ENCODE data around the gene FLYWCH2. TPM values are rescaled to one million over a fixed set of nuclear protein-coding genes. Genes with fewer than 3 reads are reported as not detected.

FLYWCH2 gene
- total RNA-seq, 1 donor from 2014 or later: 30.5 TPM

DNA sequence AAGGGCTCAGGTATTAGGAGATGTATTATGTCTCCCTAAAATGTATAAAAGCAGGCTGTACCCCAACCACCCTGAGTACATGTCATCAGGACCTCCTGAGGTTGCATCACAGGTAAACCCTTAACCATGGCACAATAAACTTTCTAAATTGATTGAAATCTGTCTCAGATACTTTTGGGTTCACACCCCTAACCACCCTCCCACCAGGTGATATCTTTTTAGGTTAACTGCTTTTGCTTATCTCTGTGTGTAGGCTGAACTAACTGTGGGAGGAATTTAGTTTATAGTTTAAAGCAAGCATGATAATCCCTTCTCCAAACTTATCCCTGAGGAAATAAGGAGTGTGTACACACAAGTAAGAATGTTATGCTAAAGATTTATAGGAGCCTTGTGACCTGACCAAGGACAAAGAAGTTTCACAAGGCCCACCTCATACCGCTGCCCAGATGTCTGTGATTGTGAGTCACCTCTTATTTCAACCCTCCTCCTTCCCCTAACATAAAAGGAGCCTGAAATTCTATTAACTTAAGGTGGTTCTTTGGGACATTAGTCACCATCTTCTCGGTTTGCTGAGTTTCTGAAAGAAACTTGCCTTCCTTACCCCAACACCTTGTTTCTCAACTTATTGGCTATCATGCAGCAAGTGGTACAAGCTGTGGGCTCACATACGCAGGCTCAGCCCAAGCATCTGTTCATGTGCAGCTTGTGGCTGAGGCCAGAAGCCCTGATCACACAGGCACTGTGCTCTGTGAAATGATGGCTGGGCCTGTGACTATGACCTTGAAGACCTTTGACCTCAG, 36.3 kb upstream of the FLYWCH2 start:
- TF ChIP-seq, protein P1, sequence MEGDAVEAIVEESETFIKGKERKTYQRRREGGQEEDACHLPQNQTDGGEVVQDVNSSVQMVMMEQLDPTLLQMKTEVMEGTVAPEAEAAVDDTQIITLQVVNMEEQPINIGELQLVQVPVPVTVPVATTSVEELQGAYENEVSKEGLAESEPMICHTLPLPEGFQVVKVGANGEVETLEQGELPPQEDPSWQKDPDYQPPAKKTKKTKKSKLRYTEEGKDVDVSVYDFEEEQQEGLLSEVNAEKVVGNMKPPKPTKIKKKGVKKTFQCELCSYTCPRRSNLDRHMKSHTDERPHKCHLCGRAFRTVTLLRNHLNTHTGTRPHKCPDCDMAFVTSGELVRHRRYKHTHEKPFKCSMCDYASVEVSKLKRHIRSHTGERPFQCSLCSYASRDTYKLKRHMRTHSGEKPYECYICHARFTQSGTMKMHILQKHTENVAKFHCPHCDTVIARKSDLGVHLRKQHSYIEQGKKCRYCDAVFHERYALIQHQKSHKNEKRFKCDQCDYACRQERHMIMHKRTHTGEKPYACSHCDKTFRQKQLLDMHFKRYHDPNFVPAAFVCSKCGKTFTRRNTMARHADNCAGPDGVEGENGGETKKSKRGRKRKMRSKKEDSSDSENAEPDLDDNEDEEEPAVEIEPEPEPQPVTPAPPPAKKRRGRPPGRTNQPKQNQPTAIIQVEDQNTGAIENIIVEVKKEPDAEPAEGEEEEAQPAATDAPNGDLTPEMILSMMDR (IDR thresholded peaks at IDR 0.05; ENCODE audit: partially characterized antibody, unreplicated experiment): no peak
- H3K27ac Mint-ChIP-seq (ENCODE audit: unreplicated experiment): no peak overlapping the region
- no peak for DNase-seq
- H3K4me3 Mint-ChIP-seq (ENCODE audit: unreplicated experiment): no peak overlapping the region
- no peaks in the 10 kb centered on the region for H3K36me3 Mint-ChIP-seq (ENCODE audit: unreplicated experiment)
- H3K4me1 Mint-ChIP-seq (ENCODE audit: low read depth, unreplicated experiment): no peaks in the 10 kb centered on the region
- peaks cover 3% of the 10 kb centered on the region for H3K9me3 Mint-ChIP-seq (ENCODE audit: unreplicated experiment)
- peaks cover 2% of the 10 kb centered on the region for H3K27me3 Mint-ChIP-seq (ENCODE audit: unreplicated experiment)

DNA sequence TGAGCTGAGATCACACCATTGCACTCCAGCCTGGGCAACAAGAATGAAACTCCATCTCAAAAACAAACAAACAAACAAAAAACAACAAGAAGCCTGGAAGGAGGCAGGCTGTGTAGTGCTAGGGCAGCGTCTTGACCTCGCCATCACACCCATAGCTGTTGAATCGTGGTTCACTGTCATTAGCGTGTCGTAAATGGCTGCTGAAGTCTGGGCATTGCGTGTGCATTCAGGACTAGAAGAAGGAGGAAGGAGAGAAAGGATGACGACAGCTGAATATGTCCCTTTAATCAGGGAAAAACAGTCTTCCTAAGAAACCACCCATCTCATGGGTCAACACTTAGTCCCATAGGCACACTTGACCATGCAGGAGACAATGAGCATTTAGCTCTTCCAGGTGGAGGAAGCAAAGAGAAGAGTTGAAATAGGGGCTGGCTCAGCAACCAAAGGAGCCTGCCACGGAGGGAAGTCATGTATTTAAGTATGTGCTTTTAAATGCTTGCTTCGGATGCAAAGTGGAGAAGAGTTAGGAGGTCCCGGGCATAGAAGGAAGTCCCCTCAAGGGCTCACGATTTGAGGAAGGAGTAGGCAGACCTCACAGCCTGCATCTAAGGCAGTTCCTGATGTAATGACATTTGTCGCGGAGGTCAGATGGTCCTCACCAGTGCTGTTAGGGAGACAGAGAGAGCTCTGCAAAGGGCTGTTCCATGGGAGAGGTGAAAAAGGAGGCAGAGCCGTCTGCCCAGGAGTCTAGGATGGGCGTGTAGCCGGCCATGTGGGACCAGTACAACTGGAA, 33.9 kb upstream of the FLYWCH2 start:
- peaks cover 3% of the 10 kb centered on the region for H3K9me3 Mint-ChIP-seq (ENCODE audit: unreplicated experiment)
- H3K4me1 Mint-ChIP-seq (ENCODE audit: low read depth, unreplicated experiment): no peaks in the 10 kb centered on the region
- H3K27me3 Mint-ChIP-seq (ENCODE audit: unreplicated experiment): peaks cover 2% of the 10 kb centered on the region
- TF ChIP-seq, protein P1 (IDR thresholded peaks at IDR 0.05; ENCODE audit: partially characterized antibody, unreplicated experiment): no peak
- peaks cover 1% of the 10 kb centered on the region for H3K36me3 Mint-ChIP-seq (ENCODE audit: unreplicated experiment)
- H3K27ac Mint-ChIP-seq (ENCODE audit: unreplicated experiment): no peak overlapping the region
- no peak overlapping the region for H3K4me3 Mint-ChIP-seq (ENCODE audit: unreplicated experiment)
- DNase-seq: no peak

DNA sequence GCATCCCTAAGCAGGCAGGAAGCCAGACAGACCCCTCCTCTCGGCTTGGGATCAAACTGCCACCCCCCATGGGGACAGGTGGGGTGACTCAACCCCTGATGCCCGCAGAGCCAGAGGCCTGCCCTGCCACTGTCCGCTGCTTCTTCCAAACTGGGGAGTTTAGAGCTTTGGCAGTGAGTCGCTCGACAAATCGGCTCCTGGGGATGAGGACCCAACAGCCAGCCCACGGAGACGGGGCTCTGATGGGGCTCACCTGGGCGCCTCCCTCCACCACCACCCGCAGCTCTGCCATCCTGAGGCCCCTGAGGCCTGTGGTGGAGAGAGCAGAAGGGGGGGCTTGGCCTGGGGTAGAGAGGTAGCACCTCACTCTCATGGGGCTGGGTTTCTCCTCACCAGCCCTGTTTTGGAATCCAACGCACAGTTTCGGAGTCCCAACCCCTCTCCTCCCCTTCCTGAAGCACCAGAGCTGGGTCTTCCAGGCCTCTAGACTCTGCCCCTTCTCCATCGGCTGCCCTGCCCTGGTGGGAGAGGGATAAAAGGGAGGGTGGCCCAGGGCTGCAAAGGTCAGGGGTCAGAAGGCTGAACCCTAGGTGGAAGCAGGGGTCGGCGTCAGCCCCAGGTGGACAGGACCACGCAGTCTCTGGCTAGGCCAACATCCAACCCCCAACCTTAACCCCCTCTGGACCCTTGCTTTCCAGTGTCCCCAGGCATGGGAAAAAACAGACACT, 30.8 kb upstream of the FLYWCH2 start:
- no peak overlapping the region for H3K27ac Mint-ChIP-seq (ENCODE audit: unreplicated experiment)
- H3K4me3 Mint-ChIP-seq (ENCODE audit: unreplicated experiment): no peak overlapping the region
- peaks cover 7% of the 10 kb centered on the region for H3K36me3 Mint-ChIP-seq (ENCODE audit: unreplicated experiment)
- peaks cover 5% of the 10 kb centered on the region for H3K9me3 Mint-ChIP-seq (ENCODE audit: unreplicated experiment)
- H3K4me1 Mint-ChIP-seq (ENCODE audit: low read depth, unreplicated experiment): no peaks in the 10 kb centered on the region
- H3K27me3 Mint-ChIP-seq (ENCODE audit: unreplicated experiment): peaks cover 4% of the 10 kb centered on the region
- no peak for DNase-seq
- TF ChIP-seq, protein P1 (IDR thresholded peaks at IDR 0.05; ENCODE audit: partially characterized antibody, unreplicated experiment): no peak

DNA sequence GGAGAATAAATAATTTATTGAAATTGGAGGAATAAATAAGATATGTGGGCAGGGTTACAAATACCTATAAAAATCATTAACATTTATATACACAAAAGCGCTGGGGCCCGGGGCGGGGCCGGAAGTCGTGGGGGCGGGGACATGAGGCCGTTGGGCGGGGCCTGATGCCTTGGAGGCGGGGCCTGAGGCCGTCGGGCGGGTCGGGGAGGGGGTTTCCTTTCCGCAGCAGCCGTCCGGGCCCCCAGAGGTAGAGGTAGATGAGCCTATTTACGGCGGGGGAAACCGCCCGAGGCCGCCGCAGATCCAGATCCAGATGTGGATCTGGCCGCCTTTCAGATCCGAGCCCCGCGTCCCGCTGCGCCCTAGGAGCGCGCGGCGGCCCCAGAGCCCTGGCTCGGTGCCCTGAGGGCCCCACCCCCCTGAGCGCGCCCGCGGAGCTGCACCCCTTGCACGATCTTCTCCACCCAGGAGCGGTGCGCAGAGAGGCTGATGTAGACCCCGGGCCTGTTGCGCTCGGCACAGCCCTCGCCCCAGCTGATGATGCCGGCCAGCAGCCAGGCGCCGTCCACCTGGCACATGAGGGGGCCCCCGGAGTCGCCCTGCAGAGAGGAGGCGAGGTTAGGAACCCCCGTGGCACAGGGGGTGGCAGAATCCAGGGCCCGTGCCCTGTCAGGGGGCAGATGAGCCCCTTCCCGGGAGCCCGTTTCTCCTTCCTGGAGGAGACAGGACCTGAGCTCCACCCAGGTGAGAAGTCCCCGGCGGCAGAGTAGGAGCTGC, 30.1 kb upstream of the FLYWCH2 start:
- Mint-ChIP-seq H3K27me3 (ENCODE audit: unreplicated experiment) (peaks cover 6% of the 10 kb centered on the region), H3K4me3 (ENCODE audit: unreplicated experiment) (no peak overlapping the region), H3K4me1 (ENCODE audit: low read depth, unreplicated experiment) (peaks cover 2% of the 10 kb centered on the region), H3K27ac (ENCODE audit: unreplicated experiment) (no peak overlapping the region), H3K36me3 (ENCODE audit: unreplicated experiment) (peaks cover 7% of the 10 kb centered on the region), H3K9me3 (ENCODE audit: unreplicated experiment) (peaks cover 5% of the 10 kb centered on the region)
- DNase-seq: no peak
- TF ChIP-seq, protein P1 (IDR thresholded peaks at IDR 0.05; ENCODE audit: partially characterized antibody, unreplicated experiment): no peak

All from glutamatergic neuron (in vitro differentiated cells).